ENCODE data around the gene SYT1.

SYT1 gene

DNA sequence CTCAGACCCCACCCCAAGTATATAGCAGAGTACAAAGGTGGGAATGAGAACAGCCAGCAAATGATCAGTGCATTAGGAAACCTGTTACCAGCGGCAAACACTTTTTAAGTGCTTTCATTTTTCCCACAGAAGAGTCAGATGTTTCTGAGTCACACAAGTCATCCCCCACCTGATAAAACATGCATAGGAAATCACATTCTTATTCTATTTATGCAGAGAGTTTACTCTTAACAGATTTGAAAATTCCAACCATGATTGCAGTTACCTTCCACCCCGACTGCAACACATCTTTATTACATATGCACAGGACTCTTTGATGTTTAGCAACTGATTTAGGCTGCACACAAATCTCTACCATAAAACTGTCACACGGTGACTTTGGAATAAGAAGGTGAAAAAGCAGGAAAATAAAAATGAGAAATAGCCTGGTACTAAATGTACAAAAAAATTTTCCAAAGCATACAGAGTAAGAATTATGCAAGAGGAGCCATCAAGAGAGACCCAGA is 589.8 kb downstream of the SYT1 start:
- DNase-seq, result no peak

- DNase-seq, result no peak
These were observed 590.7 kb downstream of the SYT1 start for GRCh38 chr12:79455286-79455685.

GRCh38 chr12:79482323-79482722 is 617.7 kb downstream of the SYT1 start:
- DNase-seq, result no peak

- DNase-seq, result no peak
These were observed 618.3 kb downstream of the SYT1 start for GRCh38 chr12:79482921-79483320.

GRCh38 chr12:79486154-79486553 is 621.6 kb downstream of the SYT1 start:
- DNase-seq, result no peak

DNA sequence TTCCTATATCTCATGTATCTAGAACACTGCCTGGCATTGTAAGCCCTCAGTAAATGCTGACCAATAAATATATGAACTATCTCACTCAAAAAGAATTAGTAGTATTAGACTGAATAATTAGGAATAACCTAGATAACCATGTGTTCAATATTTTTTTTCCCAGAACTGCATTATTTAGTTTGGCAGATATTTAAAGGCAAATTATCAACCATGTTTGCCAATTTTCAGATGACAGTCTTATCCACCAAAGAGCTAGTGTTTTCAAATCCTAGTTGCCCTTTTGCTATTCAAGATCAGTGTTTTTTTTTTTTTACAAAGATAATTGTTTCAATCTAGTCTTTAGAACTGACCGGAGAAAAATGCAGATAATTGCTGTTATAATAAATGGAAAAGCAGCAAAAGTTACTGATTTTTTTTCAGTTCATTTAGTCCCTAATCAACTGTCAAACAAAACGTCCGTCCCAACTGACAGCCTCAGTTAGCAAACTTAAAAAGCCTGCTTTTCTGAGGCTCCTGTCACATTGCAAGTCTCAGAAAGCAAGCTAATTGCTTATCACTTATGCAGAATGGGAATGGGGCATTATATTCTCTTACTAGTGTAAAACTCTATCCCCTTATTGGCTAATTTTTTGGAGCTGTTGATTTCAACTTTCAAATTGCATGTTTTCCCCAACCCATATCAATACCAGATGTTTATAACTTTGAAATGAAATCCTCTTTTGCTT is 623.0 kb downstream of the SYT1 start:
- no peak for DNase-seq
